A549 (cell line): ENCODE results near the gene SETD1B.

Source experiments
- CHD2 ChIP-seq: fragments of 150-350 bp; IDR thresholded peaks from 2 replicates; pipeline ENCODE4 v1.6.1; 2014; ENCODE audit warnings: low read length; ENCODE audit not compliant: partially characterized antibody
- POLR2A ChIP-seq: IDR thresholded peaks from 2 replicates; pipeline ENCODE4 v1.6.1; 2012; ENCODE audit warnings: mild to moderate bottlenecking, low read length
- TF ChIP-seq, protein P1 (sequence below): fragments of >200 bp; sonication (Bioruptor Twin); formaldehyde crosslinking; IDR thresholded peaks from 3 replicates; pipeline ENCODE4 v1.5.1; 2016
- TF ChIP-seq, protein P2 (sequence below): fragments of 150-350 bp; IDR thresholded peaks from 2 replicates; pipeline ENCODE4 v1.6.1; 2014; ENCODE audit warnings: low read depth, mild to moderate bottlenecking, low read length

DNA sequence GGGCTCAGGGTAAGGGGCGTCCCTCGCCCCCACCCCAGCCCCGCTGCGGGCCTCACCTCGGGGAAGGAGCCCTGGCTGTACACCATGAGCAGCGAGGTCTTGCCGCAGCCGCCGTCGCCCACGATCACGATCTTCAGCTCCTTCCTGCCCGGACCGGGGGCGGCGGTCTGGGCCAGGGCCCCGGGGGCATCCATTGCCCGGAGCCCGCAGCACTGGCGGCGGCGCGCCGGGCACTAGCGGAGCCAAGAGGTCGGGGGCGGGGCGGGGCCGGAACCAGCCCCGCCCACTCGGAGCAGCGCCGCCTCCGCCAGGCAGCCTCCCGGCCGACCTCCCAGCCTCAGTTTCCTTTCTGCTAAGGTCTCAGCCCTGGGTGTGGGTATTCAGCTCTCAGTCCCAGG lies 10.4 kb upstream of the SETD1B start, which contains the start of gene RHOF:
- TF ChIP-seq POLR2A (peak; percentile 70), CHD2 (no peak)
- TF ChIP-seq, protein P1, sequence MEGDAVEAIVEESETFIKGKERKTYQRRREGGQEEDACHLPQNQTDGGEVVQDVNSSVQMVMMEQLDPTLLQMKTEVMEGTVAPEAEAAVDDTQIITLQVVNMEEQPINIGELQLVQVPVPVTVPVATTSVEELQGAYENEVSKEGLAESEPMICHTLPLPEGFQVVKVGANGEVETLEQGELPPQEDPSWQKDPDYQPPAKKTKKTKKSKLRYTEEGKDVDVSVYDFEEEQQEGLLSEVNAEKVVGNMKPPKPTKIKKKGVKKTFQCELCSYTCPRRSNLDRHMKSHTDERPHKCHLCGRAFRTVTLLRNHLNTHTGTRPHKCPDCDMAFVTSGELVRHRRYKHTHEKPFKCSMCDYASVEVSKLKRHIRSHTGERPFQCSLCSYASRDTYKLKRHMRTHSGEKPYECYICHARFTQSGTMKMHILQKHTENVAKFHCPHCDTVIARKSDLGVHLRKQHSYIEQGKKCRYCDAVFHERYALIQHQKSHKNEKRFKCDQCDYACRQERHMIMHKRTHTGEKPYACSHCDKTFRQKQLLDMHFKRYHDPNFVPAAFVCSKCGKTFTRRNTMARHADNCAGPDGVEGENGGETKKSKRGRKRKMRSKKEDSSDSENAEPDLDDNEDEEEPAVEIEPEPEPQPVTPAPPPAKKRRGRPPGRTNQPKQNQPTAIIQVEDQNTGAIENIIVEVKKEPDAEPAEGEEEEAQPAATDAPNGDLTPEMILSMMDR, result no peak
- TF ChIP-seq, protein P2, sequence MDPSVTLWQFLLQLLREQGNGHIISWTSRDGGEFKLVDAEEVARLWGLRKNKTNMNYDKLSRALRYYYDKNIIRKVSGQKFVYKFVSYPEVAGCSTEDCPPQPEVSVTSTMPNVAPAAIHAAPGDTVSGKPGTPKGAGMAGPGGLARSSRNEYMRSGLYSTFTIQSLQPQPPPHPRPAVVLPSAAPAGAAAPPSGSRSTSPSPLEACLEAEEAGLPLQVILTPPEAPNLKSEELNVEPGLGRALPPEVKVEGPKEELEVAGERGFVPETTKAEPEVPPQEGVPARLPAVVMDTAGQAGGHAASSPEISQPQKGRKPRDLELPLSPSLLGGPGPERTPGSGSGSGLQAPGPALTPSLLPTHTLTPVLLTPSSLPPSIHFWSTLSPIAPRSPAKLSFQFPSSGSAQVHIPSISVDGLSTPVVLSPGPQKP, result no peak
